HEK293 (cell line): ENCODE measurements around the gene KCTD1.

Source experiments
- HOXC10 ChIP-seq: sonication (generic); formaldehyde crosslinking; IDR thresholded peaks from 2 replicates; pipeline ENCODE4 v1.8.1; 2023; ENCODE audit warnings: mild to moderate bottlenecking, missing genetic modification reagents
- MEIS1 ChIP-seq: sonication (generic); formaldehyde crosslinking; IDR thresholded peaks from 2 replicates; pipeline ENCODE4 v1.8.1; 2022; ENCODE audit warnings: missing genetic modification reagents, mild to moderate bottlenecking, borderline replicate concordance
- OVOL3 ChIP-seq: fragments of 450-650 bp; formaldehyde crosslinking; IDR thresholded peaks from 2 replicates; pipeline ENCODE4 v1.5.1; 2016; ENCODE audit warnings: missing biosample characterization, missing genetic modification characterization
- RBAK ChIP-seq: fragments of 450-650 bp; formaldehyde crosslinking; IDR thresholded peaks from 2 replicates; pipeline ENCODE4 v1.5.1; 2016; ENCODE audit warnings: missing biosample characterization, missing genetic modification characterization
- ZNF335 ChIP-seq: fragments of 450-650 bp; formaldehyde crosslinking; conservative IDR thresholded peaks from 2 replicates; pipeline ENCODE4 v1.5.1; 2016; ENCODE audit warnings: missing biosample characterization, missing genetic modification characterization
- ZNF416 ChIP-seq: fragments of 450-650 bp; formaldehyde crosslinking; IDR thresholded peaks from 2 replicates; pipeline ENCODE4 v1.5.1; 2016; ENCODE audit warnings: missing biosample characterization, missing genetic modification characterization
- TF ChIP-seq, protein P1 (sequence below): fragments of 450-650 bp; formaldehyde crosslinking; IDR thresholded peaks from 2 replicates; pipeline ENCODE4 v1.5.1; 2016; ENCODE audit warnings: missing biosample characterization, missing genetic modification characterization
- TF ChIP-seq, protein P2 (sequence below): fragments of 450-650 bp; formaldehyde crosslinking; IDR thresholded peaks from 2 replicates; pipeline ENCODE4 v1.5.1; 2016; ENCODE audit warnings: missing biosample characterization, missing genetic modification characterization

DNA sequence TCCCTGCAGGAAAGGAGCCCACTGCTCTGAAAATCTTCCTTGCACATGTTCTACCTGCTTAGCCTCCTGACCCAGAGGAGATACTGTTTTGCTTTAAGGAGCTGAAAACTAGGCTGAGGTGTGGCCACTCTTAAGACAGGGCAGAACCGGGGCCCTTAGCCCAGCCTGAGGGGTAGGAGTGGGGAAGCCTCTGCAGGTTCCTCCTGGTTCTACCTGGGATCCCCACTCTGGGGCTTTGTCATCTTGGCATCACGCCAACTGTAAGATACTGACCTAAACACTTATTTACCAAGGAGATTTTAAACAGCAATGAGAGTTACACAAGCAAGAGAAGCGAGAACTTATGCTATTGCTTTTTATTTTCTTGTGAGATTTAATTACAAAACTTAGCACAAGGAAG lies 86.9 kb downstream of the KCTD1 start:
- TF ChIP-seq OVOL3 (no peak), ZNF416 (tag by site-specific recombination) (no peak), HOXC10 (CRISPR knock-in tag) (no peak), ZNF335 (no peak), RBAK (tag by site-specific recombination) (no peak), MEIS1 (no peak)
- TF ChIP-seq, protein P1, sequence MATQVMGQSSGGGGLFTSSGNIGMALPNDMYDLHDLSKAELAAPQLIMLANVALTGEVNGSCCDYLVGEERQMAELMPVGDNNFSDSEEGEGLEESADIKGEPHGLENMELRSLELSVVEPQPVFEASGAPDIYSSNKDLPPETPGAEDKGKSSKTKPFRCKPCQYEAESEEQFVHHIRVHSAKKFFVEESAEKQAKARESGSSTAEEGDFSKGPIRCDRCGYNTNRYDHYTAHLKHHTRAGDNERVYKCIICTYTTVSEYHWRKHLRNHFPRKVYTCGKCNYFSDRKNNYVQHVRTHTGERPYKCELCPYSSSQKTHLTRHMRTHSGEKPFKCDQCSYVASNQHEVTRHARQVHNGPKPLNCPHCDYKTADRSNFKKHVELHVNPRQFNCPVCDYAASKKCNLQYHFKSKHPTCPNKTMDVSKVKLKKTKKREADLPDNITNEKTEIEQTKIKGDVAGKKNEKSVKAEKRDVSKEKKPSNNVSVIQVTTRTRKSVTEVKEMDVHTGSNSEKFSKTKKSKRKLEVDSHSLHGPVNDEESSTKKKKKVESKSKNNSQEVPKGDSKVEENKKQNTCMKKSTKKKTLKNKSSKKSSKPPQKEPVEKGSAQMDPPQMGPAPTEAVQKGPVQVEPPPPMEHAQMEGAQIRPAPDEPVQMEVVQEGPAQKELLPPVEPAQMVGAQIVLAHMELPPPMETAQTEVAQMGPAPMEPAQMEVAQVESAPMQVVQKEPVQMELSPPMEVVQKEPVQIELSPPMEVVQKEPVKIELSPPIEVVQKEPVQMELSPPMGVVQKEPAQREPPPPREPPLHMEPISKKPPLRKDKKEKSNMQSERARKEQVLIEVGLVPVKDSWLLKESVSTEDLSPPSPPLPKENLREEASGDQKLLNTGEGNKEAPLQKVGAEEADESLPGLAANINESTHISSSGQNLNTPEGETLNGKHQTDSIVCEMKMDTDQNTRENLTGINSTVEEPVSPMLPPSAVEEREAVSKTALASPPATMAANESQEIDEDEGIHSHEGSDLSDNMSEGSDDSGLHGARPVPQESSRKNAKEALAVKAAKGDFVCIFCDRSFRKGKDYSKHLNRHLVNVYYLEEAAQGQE: no peak
- TF ChIP-seq, protein P2, sequence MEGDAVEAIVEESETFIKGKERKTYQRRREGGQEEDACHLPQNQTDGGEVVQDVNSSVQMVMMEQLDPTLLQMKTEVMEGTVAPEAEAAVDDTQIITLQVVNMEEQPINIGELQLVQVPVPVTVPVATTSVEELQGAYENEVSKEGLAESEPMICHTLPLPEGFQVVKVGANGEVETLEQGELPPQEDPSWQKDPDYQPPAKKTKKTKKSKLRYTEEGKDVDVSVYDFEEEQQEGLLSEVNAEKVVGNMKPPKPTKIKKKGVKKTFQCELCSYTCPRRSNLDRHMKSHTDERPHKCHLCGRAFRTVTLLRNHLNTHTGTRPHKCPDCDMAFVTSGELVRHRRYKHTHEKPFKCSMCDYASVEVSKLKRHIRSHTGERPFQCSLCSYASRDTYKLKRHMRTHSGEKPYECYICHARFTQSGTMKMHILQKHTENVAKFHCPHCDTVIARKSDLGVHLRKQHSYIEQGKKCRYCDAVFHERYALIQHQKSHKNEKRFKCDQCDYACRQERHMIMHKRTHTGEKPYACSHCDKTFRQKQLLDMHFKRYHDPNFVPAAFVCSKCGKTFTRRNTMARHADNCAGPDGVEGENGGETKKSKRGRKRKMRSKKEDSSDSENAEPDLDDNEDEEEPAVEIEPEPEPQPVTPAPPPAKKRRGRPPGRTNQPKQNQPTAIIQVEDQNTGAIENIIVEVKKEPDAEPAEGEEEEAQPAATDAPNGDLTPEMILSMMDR: no peak
